Right atrium auricular region (tissue), 2 donors: ENCODE data around the gene IGSF9B. TPM values are rescaled to one million over a fixed set of nuclear protein-coding genes. Genes with fewer than 3 reads are reported as not detected.
A peak's percentile ranks its signal among the peaks of the same experiment; 100 is the strongest.

Experiments used
- DNase-seq: peaks from one replicate; pipeline ENCODE4 v3.0.0-alpha.2; 2019; ENCODE audit warnings: low spot score
- H3K27ac ChIP-seq, 2 donors: fragments of 200-600 bp; sonication (generic); 1 replicate in 1 of 2; 2 replicates in 1 of 2; pipeline ENCODE4 v1.5.1; 2016 to 2019
- H3K27me3 ChIP-seq, 2 donors: fragments of 200-600 bp; sonication (generic); one replicate each; pipeline versions ENCODE4 v1.5.1 to v1.6.0; 2017 to 2019
- H3K36me3 ChIP-seq: fragments of 200-600 bp; sonication (generic); one replicate; pipeline ENCODE4 v1.5.1; 2016
- H3K4me1 ChIP-seq, 2 donors: fragments of 200-600 bp; sonication (generic); one replicate each; pipeline versions ENCODE4 v1.5.1 to v1.6.0; 2017 to 2019
- H3K4me3 ChIP-seq, 2 donors: fragments of 200-600 bp; sonication (generic); 1 replicate in 1 of 2; 2 replicates in 1 of 2; pipeline ENCODE4 v1.5.1; 2017 to 2019; ENCODE audit warnings: mild to moderate bottlenecking in 1 of 2, moderate library complexity in 1 of 2
- H3K9me3 ChIP-seq, 2 donors: fragments of 200-600 bp; sonication (generic); one replicate each; pipeline ENCODE4 v1.5.1; 2019
- total RNA-seq, 2 donors: library from RNA; depleted of rRNA; stranded (reverse); fragments of >200 nt; gene quantifications; one replicate each; pipeline ENCODE4 v1.1.0, GENCODE V29; 2016
- TF ChIP-seq, protein P1 (sequence below), 2 donors: fragments of 200-600 bp; sonication (generic); IDR thresholded peaks; one replicate each; pipeline ENCODE4 v1.5.1; 2019; ENCODE audit warnings: antibody characterized with exemption in 2 of 2

IGSF9B gene
- total RNA-seq, 2 donors from 2014 or later: 17.2 to 32.1 TPM

GRCh38 chr11:133934599-133935550 is 21.9 kb downstream of the IGSF9B start:
- Histone ChIP-seq H3K9me3 (no peaks in the 10 kb centered on the region), H3K4me1 (peaks cover 0 to 22% of the 10 kb centered on the region in 2 donors), H3K36me3 (peaks cover 50% of the 10 kb centered on the region), H3K4me3 (no peak overlapping the region), H3K27ac (peak overlapping the region; percentile 51 to 67), H3K27me3 (no peaks in the 10 kb centered on the region)
- peak; percentile 86 for DNase-seq
- TF ChIP-seq, protein P1, sequence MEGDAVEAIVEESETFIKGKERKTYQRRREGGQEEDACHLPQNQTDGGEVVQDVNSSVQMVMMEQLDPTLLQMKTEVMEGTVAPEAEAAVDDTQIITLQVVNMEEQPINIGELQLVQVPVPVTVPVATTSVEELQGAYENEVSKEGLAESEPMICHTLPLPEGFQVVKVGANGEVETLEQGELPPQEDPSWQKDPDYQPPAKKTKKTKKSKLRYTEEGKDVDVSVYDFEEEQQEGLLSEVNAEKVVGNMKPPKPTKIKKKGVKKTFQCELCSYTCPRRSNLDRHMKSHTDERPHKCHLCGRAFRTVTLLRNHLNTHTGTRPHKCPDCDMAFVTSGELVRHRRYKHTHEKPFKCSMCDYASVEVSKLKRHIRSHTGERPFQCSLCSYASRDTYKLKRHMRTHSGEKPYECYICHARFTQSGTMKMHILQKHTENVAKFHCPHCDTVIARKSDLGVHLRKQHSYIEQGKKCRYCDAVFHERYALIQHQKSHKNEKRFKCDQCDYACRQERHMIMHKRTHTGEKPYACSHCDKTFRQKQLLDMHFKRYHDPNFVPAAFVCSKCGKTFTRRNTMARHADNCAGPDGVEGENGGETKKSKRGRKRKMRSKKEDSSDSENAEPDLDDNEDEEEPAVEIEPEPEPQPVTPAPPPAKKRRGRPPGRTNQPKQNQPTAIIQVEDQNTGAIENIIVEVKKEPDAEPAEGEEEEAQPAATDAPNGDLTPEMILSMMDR (IDR thresholded peaks at IDR 0.05): no peak

- Histone ChIP-seq H3K36me3 (peaks cover 50% of the 10 kb centered on the region), H3K4me1 (peaks cover 0 to 22% of the 10 kb centered on the region in 2 donors)
- TF ChIP-seq, protein P1 (IDR thresholded peaks at IDR 0.05): no peak
These were observed 22.7 kb downstream of the IGSF9B start for GRCh38 chr11:133934096-133934495.

GRCh38 chr11:133931449-133932060 is 25.2 kb downstream of the IGSF9B start:
- peaks cover 41% of the 10 kb centered on the region for H3K36me3 ChIP-seq

More at GRCh38 chr11:133934096-133934495, 22.7 kb downstream of the IGSF9B start:
- Histone ChIP-seq H3K27ac (peak overlapping the region; percentile 51 to 67), H3K27me3 (no peaks in the 10 kb centered on the region), H3K4me3 (no peak overlapping the region), H3K9me3 (no peaks in the 10 kb centered on the region)
- no peak for DNase-seq

DNA sequence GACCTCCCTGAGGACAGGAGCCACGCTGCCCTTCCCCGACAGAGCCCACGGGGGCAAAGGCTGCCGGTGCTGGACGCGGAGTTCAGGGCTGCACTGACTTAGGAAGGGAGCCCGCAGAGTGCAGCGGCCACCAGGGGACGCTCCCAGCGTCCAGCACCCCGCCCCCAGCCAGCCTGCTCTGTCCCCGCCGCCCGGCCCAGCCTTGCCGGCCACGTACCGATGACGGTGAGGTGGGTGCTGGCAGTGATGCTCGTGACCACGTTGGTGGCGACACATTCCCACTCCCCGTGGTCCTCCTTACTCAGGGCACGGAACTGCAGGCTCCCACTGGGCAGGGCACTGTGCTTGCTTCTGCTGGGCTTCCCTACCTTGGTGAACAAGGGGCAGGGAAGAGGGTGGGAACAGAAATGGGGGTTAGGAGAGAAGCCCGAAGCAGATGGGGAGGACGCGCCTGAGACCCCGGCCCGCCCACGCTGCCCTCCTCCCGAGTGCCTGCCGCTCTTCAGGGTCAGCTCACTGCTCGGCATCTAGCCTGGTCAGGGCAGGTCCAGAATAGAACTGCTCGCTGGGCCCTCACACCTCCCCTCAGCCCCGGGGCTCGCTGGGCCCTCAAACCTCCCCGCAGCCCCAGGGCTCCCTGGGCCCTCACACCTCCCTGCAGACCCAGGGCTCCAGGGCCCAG is 25.9 kb downstream of the IGSF9B start:
- H3K4me1 ChIP-seq: peaks cover 0 to 34% of the 10 kb centered on the region in 2 donors
- H3K27ac ChIP-seq: no peak overlapping the region
- TF ChIP-seq, protein P1 (IDR thresholded peaks at IDR 0.05): peak; percentile 24 to 40
- H3K36me3 ChIP-seq: peaks cover 40% of the 10 kb centered on the region
- DNase-seq: no peak
- H3K4me3 ChIP-seq: no peak overlapping the region
- no peaks in the 10 kb centered on the region for H3K27me3 ChIP-seq
- no peaks in the 10 kb centered on the region for H3K9me3 ChIP-seq

More at GRCh38 chr11:133931449-133932060, 25.2 kb downstream of the IGSF9B start:
- no peak overlapping the region for H3K27ac ChIP-seq
- H3K9me3 ChIP-seq: no peaks in the 10 kb centered on the region
- TF ChIP-seq, protein P1 (IDR thresholded peaks at IDR 0.05): no peak
- DNase-seq: no peak
- no peak overlapping the region for H3K4me3 ChIP-seq
- H3K27me3 ChIP-seq: no peaks in the 10 kb centered on the region
- H3K4me1 ChIP-seq: peaks cover 0 to 36% of the 10 kb centered on the region in 2 donors

- Histone ChIP-seq H3K4me1 (peaks cover 0 to 27% of the 10 kb centered on the region in 2 donors), H3K27me3 (no peaks in the 10 kb centered on the region), H3K27ac (no peak overlapping the region), H3K9me3 (no peaks in the 10 kb centered on the region), H3K4me3 (no peak overlapping the region), H3K36me3 (peaks cover 40% of the 10 kb centered on the region)
- TF ChIP-seq, protein P1 (IDR thresholded peaks at IDR 0.05): no peak
- DNase-seq: no peak
These were observed 26.6 kb downstream of the IGSF9B start for GRCh38 chr11:133930053-133930766.
